GM12873 (cell line): Measurements from ENCODE around the gene ETFBKMT.

Source experiments
- TF ChIP-seq, protein P1 (sequence below): IDR thresholded peaks from 2 replicates; pipeline ENCODE4 v1.5.1; 2012; ENCODE audit warnings: low read depth, mild to moderate bottlenecking, moderate library complexity, low read length, control low read depth; ENCODE audit not compliant: insufficient read depth; ENCODE audit errors: missing control alignments

The ETFBKMT gene

DNA sequence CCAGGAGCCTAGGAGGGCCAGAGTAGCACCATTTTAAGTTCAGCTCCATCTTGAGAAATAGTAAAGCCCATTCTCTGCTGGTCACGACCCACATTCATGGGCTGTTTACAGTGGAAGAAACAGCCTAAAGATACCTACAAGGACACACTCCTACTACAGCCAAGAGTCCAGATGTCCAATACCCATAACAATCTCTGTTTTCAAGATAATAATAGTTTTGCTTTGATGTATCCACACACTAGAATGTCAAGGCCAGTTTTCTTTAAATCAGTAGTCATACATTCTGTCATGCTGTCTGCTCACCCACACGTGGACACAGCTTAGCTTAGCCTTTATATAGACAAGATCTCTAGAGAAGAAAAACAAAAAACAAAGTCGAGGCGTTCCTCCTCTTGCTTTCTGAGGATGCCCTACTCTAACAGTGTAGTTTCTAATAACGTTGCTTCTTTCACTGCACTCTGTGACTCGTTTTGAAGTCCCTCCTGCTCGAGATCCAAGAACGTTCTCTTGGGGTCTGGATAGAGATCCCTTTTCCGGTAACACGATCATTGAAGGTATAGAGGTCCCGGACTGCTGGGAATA, 17.9 kb upstream of the ETFBKMT start:
- TF ChIP-seq, protein P1, sequence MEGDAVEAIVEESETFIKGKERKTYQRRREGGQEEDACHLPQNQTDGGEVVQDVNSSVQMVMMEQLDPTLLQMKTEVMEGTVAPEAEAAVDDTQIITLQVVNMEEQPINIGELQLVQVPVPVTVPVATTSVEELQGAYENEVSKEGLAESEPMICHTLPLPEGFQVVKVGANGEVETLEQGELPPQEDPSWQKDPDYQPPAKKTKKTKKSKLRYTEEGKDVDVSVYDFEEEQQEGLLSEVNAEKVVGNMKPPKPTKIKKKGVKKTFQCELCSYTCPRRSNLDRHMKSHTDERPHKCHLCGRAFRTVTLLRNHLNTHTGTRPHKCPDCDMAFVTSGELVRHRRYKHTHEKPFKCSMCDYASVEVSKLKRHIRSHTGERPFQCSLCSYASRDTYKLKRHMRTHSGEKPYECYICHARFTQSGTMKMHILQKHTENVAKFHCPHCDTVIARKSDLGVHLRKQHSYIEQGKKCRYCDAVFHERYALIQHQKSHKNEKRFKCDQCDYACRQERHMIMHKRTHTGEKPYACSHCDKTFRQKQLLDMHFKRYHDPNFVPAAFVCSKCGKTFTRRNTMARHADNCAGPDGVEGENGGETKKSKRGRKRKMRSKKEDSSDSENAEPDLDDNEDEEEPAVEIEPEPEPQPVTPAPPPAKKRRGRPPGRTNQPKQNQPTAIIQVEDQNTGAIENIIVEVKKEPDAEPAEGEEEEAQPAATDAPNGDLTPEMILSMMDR, result no peak

DNA sequence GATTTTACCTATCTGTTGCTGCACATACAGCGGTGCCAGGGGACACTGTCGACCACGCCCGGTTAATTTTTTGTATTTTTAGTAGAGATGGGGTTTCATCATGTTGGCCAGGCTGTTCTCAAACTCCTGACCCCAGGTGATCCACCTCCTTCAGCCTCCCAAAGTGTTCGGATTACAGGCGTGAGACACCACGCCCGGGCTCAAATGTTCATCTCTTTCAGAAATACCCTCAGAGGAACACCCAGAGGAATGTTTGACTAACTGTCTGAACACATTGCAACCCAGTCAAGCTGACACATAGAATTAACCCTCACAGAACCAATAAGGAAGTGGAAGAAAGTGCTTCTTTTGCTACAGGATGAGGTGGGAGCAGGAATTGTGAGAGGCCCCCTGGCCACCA, 15.0 kb upstream of the ETFBKMT start:
- TF ChIP-seq, protein P1, result no peak

DNA sequence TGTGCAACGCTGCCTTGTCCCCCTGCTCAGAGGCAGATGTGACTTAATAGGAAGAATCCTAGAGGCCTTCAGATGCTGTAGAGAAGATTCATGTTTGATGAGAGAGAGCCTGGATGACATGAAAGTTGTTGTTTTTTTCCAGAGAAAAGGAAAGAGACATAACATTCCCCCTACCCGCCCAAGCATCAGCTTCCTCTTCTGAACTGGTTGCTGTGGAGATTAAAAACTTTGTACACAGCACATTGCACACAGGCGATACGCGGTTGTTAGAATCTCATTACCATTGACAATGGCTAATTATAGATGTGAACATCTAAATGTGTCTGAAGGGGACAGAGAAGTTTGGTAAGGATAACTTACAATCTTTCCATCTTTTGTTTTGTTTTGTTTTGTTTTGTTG, 13.6 kb upstream of the ETFBKMT start:
- TF ChIP-seq, protein P1, result no peak

DNA sequence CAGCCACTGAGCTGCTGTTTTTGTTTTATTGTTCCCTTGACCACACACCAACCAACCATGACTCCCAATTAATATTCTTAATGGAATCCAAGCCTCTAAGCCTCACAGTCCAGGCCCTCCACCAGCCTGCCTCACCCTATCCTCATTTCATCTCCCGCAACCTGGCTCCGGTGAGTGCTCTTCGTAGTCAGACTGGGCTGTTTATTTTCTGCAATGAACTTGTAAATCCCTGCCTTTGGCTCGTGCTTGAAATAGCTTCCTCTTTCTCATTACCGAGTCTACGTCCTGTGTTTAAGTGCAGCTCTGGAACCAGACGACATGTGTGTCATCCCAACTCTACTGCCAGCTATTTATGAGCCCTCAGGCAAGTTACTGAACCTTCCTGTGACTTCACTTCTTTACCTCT, 12.4 kb upstream of the ETFBKMT start:
- TF ChIP-seq, protein P1, result no peak

DNA sequence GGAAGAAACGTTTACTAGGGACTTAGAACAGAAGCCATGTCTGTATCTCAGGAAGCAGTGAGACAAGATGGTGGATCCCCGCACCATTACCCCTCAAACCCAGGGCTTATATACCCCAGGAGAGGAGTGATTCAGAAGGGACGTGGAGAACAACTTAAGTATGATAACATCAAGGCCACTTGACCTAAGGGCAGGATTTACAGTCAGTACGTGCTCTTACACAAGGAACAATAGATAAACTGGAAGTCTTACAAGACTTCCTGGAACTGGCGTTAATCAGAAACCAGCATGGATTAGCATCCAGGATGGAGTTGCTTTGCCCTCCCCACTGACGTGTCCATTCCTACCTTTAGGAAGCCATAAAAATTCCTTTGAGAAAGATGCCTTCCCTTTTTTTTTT, 8.6 kb upstream of the ETFBKMT start:
- TF ChIP-seq, protein P1, result no peak

DNA sequence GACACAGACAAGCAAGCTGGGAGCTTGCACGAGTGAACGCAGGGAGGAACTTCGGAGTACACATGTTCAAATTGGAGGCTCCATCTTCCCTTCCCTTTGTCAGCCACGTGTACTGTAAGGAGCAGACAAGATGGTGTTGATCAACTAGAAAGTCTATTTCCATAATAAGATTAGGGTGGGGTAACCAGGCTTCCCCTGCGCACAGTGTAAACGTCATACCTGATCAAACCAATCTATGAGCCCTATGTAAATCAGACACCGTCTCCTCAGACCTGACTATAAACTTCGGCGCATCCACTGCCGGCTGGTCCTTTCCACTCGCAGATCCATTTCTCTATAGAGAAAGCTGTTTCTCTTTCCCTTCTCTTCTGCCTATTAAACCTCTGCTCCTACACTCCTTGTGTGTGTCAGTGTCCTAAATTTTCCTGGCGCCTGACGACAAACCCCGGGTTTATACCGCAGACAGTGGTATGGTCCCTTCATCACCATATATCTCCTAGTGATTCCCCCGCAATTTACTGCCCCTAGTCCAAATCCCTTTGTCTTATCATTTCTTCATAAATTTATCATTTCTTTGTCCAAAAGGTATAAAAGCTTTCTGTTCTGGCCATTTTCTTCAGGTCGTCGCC, 7.5 kb upstream of the ETFBKMT start:
- TF ChIP-seq, protein P1, result no peak

DNA sequence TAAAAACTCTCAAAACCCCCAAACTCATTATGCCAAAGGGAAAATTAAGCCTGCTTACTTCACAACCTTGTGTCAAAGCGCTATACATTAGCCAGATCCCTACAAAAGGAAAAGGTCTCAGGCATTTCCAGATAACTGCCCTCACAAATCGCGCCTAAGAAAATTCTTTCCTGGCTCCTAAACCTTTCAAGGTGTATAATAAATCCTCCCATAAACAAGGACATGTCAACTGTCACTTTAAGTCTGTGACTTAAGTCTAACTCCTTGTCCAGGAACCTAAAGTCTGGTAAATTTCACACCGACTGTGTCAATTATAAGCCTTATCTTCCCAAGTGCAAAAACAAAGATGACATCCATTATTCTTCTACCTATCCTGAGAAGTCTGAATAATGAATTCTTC, 4.3 kb upstream of the ETFBKMT start:
- TF ChIP-seq, protein P1, result no peak
